GM18858 (cell line): ENCODE measurements around the gene DOCK4.

Experiments
- ATAC-seq: cut with Tn5 transposase; IDR thresholded peaks from one replicate; pipeline ENCODE4 v1.9.1; 2021; ENCODE audit not compliant: unreplicated experiment

Gene DOCK4

DNA sequence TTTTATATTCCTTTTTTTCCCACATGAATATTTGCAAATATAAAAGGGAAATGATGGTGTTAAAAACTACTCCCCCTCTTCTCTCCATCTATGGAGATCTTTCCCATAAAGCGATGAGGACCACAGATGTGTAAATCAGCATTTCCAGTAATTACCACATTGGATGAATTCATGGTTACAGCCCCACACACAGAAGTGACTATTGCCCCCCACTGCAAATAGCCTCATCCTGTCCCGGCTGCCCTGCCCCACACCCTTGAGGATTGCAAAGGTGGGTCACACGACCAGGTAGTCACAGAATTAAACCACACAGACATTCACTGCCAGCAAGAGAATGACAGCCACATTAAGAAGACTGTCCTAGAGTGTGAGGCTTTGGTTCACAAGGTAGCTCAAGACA is 145.1 kb downstream of the DOCK4 start:
- ATAC-seq: no peak

DNA sequence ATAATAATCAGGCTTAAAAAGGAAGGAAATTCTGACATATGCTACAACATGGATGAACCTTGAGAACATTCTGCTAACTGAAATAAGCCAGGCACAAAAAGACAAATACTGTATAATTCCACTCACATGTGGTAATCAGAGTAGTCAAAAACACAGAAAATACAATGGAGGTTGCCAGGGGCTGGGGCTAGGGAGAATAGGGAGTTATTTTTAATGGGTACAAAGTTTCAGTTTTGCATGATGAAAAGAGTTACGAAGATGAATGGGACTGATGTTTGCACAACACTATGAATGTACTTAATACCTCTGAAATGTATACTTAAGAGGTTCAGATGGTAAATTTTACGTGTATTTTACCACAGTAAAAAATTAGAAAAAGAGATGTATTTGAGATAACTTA is 145.6 kb downstream of the DOCK4 start:
- ATAC-seq: no peak

DNA sequence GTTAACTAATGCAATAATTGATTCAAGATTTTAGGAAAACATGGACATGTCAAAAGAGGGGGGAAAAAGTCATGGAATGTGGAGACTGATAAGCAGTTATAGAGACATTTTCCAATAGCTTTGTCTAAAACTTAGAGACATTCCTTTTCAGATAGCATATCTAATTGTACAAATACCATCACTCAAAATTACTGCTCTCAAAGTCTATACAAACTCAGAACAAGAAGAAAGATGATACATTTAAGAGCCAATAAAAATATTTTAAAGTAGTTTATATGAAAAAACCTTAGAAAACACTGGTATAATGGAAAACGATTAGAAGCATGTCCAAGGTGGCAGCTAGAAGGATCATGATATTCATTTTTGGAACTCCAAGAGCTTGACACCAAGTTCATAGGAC is 146.5 kb downstream of the DOCK4 start:
- ATAC-seq: no peak

DNA sequence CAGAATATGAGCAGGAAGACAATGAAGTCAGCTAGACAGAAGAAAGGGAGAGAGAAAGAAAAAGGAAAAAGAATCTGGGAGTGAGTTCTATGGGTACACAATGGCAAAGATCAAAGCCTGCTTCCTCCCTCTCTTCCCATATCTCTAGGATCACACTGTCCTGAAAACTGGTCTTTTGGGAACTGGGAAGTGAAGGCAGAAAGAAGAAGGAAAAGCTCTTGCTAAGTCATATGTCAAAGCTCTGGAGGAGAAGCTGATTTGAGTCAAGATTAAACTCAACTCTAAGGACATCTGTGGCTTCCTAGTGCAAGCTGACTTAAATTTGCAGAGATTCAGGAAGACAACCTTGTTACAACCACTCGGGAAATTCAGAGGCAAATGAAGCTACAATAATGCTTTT is 147.5 kb downstream of the DOCK4 start:
- ATAC-seq: no peak

DNA sequence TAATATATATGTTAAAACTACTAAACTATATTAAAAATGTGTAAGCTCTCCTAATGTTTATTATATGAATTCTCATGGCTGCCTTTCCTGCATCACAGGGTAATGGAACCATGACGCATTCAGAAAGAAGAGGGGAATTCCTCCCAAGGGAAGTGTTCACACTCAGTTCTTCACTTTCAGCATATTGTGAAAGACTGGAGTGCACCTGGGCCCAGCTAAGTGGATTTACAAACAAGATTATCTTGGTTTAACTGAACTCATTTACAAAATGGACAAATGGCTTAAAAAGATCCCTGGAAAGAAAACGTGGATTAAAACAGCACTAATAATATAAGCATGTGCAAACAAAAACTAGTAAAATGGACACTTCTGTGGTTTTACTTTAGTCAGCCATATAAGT is 149.8 kb downstream of the DOCK4 start:
- ATAC-seq: peak; percentile 87

DNA sequence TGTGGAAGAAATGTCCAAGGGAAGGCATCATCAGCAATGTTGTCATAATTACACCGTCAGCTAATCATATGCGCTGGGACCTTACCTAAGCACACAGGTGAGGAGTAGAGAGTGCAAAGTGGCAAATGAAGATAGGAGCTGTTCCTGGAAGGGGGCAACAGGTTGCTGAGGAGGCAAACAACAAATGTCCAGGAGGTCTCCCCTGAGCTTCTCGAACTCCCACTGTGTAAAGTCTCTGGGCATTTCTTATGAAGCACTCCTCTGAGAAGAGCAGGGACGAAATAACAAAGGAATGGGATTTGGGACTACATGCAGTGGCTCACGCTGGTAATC is 152.5 kb downstream of the DOCK4 start:
- no peak for ATAC-seq

DNA sequence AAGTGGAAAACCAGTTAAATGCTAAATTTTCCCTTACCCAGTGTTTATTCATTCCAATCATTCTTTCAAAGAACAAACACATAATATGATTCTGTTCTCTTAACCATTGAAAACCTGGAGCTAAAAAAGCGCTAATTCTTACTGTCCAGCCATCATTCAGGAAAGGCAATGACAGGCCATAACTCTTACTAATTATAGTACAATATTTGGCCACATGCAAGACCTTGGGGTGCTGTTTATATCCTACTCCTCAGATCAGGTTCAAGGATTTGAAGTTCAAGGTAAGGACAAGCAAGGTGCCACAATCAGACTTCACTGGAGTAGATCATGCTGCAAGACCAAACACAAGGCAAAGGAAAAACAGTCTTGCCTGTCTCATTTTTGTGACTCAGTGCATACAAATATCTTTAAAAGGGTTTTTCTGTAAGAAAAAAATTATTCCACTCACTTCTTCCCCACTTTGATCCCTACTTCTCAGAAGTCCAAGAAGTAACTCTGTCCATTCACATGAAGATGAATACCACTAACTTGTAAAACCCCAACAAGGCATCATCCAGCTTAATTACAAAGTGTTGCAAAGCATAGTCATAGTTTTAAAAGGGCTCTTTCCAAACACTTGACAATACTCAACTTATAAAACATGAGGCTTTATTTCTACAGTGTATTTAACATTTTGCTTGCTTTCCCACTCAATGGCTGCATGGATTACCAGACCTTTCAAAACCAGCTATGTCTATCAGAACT is 153.0 kb downstream of the DOCK4 start:
- ATAC-seq: no peak

DNA sequence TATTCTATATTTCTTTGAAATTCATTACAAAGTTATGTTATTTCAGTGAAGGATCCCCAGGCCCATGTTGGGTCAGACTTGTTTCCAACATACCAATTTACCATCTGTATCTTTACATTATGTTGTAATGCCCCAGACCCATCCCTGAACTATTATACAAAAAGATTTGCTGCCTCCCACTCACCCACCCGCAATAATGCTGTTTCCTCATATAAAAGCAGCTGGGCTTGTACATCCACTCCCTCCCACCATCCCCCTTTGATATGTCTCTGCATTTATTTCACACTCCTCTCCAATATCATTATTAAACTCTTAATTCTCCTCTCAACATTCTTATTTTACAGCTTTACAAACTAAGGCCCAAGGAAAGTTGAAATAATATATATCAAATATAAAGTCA is 153.7 kb downstream of the DOCK4 start:
- no peak for ATAC-seq

DNA sequence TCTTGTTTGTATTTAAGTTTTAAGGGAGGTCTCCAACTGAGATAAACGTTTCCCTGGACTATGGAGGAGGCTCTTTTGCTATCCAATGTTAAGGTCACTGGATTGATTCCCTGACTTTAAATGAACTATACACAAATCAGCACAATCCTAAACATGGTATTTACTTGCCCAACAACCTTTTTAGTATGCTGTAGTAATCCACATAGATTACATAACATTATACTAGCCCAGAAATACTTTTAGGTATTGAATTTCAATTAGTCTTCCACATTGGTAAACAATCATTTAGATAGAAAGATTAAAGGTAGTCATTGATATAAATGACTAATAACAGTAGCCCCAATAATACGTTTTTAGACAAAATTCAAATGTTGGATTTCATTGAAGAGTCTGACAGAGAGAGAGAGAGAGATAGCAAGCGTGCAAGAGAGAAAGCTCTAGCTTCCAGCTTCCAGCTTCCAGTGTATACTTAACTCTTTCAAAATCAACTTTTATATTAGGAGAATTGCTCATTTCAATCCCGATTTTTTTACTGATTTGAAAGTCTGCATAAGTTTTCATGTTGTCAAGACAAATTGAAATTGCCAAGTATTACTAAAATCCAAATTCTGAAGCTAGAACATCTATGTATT is 155.8 kb downstream of the DOCK4 start:
- no peak for ATAC-seq

DNA sequence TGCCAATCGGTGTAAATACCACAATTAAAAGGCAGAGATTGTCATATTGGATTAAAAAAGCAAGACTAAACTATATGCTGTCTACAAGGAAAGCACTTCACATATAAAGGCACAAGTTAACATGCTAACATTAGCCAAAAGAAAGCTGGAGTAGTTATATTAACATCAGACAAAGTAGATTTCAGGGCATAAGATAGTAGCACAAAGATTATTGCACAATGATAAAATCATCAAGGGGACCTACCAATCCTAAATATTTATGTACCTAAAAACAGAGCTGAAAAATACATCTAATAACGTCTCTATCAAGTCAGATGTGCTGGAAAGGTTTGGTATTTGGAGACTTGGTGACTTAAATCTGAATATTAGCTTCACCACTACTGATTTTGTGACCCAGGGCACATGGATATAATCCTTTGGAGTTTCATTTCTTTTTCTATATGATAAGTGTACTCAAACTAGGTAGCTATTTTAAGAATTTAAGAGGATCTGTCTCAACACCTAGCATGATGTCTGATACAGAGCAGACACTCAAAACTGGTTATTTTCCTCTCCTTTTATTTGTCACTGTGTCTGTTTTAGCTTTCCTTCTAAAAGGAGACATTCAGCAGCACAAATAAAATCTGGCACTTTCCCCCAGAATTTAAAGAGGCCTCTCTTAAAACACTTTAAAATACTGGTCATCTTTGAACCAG is 156.5 kb downstream of the DOCK4 start:
- no peak for ATAC-seq

DNA sequence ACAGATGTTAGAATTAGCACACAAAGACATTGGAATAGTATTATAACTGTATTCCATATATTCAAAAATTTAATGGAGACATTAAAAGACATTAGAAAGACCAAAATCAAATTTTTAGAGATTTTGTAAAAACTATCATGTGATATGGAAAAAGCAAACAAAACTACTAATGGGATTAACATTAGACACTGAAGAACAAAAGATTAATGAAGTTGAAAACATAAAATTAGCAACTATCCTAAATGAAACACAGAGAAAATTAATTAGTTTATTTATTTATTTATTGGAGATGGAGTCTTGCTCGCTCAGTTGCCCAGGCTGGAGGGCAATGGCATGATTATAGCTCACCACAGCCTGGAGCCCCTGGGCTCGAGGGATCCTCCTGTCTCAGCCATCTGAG is 158.8 kb downstream of the DOCK4 start:
- no peak for ATAC-seq

DNA sequence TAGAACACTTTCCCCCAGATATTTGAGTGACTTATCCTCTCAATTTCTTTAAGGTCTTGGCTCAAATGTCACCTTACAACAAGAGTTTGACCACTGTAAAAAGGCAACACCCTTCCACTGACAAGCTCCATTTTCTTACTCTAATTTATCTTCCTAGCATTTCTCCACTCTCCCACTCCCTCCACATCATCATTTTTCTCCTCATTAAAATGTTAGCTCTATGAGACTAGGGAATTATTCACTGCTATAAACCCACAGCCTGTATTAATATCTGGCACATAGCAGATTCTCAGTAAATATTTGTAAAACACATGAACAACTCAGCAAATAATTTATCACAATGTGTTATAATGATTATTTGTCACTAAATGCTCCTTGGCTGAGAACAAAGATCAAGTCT is 161.0 kb downstream of the DOCK4 start:
- no peak for ATAC-seq

DNA sequence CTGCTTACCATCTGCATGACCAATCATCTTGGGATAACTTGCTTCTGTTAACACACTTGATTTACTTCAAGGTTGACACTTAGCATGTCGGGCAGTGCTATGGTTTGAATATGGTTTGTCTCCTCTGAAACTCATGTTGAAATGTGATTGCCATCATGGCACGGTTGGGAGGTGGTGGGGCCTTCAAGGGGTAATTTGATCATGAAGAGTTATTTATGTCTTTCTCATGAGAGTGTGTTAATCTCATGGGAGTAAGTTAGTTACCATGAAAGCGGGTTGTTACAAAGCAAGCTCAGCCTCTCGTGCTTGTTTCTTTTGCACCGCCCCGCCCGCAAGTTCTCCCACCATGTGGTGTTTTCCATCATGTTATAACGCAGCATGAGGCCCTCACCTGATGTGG is 163.6 kb downstream of the DOCK4 start:
- no peak for ATAC-seq

DNA sequence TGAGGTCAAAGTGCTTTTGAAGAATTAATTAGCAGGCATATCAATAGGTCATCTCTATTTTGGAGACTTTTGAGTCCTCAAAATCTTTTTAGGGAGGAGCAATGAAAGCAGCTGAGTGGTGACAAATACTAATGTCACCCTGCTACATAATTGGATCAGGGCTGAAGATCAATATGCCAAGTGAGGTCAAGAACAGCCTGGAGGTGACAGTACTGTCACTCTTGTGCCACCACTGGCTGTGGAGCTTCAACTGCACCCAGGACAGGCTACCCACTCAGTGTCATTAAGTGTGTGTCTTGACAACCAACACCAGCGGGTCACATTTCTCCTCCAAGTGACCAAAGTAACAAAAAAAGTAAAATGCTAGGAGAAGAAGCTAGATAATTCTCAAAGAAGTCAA is 167.8 kb downstream of the DOCK4 start:
- no peak for ATAC-seq

DNA sequence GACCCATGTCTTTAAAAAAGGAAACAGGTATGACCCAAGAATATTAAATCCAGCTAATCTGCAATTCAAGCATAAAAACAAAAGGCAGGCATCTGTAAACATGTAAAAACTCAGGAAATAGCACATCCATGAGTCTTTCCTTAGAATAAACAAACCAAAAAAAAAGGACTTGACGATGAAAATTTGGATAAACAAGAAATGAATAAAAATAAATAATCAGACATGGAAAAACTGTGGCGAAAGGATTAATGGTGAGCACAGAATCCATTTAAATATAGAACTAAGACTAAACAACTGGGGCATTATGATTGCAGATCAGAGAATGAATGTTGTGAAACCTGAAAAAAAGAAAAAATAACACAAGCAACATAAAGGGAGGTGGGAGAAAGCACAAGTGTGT is 170.1 kb downstream of the DOCK4 start:
- no peak for ATAC-seq

DNA sequence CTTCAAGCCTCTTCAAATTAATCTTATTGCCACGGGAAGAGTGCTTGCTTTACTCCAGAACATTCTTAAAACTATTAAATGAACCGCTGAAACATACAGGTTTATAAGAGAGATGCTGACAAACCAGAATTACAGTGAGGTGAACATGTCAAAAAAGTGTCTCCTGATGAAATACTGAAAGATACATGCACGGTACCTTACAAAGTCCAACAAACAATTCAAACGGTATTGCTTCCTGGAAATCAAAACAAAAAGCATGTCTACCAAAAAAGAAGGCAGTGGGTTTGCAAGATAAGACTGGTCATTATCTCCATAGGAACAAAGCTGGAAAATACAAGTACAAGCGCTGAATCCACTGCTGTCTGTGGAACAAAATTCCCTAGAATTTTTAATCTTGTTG is 174.5 kb downstream of the DOCK4 start:
- ATAC-seq: no peak

DNA sequence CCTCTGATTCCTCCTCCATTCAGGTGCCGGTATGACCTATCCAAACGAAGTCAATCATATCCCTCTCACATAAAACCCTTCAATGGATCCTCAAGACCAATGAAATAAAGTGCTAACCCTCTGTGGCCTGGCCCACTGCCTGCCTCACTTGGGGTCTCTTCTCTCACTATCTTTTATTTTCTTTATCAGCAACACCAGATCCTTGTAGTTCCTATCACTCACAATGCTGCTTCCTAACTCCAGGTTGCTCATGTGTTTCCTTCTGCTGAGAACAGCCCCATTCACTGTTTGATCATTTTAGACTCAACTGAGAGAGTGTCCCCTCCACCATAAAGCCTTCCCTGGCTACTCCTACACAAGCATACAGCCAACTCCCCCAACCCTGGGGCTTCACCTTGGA is 180.6 kb downstream of the DOCK4 start:
- ATAC-seq: no peak

DNA sequence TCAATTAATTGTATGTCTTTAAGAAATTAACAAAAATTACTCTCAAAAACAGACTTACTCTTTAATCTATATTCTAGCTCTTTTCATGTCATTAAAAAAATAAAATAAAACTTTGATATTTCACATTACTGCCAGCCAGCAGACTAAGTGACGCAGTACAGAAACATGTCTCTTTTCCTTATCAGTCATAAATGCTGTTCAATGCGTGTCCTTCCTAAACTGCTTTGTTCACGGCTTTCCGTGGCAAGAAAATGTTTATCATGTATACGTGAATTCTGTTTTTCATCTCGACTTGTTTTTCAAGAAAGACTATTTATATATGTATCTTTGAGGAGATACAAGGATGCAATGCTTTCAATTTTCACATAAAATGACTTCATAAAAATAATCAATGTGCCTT is 182.4 kb downstream of the DOCK4 start:
- no peak for ATAC-seq

DNA sequence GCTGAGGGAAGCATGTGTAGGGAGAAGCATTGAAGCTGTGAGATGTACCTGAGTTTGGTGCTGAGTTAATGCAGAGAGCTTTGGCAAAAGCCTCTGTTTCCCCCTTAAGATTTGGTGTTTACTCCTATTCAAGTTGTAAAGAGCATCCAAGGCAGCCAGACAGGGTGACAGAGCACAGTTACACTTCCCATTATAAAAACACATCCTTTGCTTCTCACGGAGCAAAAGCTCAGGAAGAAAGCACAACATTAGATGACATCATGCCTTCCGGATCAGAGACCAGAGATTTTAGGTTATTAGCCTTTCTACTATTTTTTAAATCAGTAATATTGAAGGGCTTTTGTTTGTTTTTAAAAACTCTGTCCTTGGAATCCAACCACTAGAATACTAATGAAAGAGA is 182.9 kb downstream of the DOCK4 start:
- no peak for ATAC-seq

DNA sequence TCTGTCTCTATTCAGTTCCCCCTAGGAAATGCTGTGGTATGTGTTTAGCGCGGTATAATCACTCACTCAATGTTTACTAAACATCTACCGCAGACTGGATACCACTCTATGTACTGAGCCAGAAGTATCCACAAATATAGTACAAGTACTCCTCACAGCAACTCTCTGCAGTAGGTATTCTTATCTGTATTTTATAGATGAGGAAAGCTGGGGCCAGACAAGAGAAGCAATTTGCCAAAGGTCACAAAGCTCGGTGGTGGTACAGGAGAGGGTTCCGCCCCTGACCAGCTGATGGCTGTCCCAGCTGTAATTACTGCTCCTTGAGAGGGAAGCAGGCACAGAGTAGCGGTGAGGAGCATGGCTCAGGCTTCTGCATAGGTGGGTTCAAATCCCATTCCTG is 184.1 kb downstream of the DOCK4 start:
- ATAC-seq: no peak

DNA sequence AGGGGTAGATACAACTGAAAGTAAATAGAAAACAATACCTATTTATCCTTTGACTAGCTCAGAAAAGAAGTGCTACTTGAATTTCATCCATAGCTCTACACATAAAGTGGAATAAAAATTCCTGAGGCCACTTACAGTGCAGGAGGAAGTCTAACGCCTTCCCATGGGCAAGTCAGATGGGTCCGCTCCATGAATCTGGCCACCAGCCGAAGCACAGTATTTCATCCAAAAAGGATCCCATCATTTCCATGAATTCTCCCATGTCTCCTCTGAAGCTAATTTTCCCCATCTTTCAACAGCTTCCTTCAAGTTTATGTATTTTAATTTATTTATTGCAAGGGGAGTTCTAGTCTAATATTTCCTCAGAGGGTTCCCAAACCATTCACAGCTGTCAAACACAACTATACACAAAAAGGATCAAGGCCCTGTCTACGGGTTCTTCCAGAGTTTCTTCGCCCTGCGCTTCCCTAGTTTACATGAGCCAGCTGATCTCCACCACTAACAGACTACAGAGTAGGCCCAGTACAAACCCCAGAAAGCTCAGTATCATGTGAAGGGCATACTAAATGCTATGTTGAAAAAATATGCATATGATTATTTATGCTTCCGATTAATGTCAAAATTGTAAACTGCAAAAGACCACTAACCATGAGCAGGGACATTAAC is 184.7 kb downstream of the DOCK4 start:
- ATAC-seq: no peak

DNA sequence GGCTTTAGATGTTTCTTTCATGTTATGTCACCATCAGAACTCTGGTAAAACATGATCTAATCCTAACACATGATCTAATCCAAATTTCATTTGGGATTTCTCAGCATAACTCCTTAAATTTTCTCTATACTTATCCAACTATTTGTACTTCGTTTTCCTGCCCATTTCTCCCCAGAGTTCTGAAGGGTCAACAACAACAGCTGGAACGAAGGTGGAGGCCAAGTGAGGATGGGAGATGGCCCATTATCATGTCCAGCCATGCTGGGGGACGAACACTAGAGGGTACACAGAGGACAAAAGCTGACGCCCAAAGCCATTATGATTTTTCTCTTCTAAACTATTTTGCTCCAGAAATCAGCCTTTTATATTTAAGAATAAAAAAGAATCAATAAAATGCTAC is 185.4 kb downstream of the DOCK4 start:
- no peak for ATAC-seq
